ENCODE measurements around the gene KCNT1. TPM values are rescaled to one million over a fixed set of nuclear protein-coding genes. Genes with fewer than 3 reads are reported as not detected.

The KCNT1 gene
- total and polyA plus RNA-seq, 2 experiments from 2014 or later = 0.27 TPM; not detected in 1

DNA sequence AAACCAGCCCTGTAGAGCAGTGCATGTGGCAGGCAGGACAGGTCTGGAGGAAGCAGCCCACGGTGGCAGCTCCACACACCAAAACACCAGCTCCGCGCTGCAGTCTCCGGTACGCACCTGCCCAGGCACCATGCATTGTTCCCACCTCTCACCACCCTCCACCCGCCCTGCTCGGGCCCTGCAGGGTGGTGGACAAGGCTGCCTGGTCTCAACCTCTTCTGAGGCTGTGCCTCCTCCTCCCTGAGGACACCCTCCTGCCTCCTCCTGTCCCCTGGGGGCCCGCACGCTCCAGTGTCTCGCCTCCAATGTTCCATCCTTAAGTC is 96.2 kb downstream of the KCNT1 start:
- TF ChIP-seq, protein P1, sequence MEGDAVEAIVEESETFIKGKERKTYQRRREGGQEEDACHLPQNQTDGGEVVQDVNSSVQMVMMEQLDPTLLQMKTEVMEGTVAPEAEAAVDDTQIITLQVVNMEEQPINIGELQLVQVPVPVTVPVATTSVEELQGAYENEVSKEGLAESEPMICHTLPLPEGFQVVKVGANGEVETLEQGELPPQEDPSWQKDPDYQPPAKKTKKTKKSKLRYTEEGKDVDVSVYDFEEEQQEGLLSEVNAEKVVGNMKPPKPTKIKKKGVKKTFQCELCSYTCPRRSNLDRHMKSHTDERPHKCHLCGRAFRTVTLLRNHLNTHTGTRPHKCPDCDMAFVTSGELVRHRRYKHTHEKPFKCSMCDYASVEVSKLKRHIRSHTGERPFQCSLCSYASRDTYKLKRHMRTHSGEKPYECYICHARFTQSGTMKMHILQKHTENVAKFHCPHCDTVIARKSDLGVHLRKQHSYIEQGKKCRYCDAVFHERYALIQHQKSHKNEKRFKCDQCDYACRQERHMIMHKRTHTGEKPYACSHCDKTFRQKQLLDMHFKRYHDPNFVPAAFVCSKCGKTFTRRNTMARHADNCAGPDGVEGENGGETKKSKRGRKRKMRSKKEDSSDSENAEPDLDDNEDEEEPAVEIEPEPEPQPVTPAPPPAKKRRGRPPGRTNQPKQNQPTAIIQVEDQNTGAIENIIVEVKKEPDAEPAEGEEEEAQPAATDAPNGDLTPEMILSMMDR (IDR thresholded peaks at IDR 0.05; ENCODE audit: poor library complexity) = no peak
- TF ChIP-seq EZH2 (IDR thresholded peaks at IDR 0.05; ENCODE audit: borderline replicate concordance) (no peak), EZH2phosphoT487 (IDR thresholded peaks at IDR 0.05; ENCODE audit: low read depth, severe bottlenecking, unreplicated experiment) (no peak)
- no peaks in the 10 kb centered on the region for H3K79me2 ChIP-seq
- WGBS (ENCODE audit: low lambda C conversion rate, missing lambda C conversion rate) = 94% methylated on average over 10 of the region's 10 CpGs
- no peak overlapping the region for H3K4me2 ChIP-seq
- no peaks in the 10 kb centered on the region for H3K27me3 ChIP-seq
- H2AFZ ChIP-seq = no peak overlapping the region
- H3K4me1 ChIP-seq (ENCODE audit: insufficient read depth) = no peaks in the 10 kb centered on the region
- H3K9me2 ChIP-seq (replicated peaks; ENCODE audit: insufficient read depth) = no peaks in the 10 kb centered on the region
- H3K9me3 ChIP-seq (ENCODE audit: low read depth) = no peaks in the 10 kb centered on the region
- no peak overlapping the region for H3K27ac ChIP-seq
- no peaks in the 10 kb centered on the region for H4K20me1 ChIP-seq (ENCODE audit: insufficient read depth, poor library complexity, severe bottlenecking)
- H3K4me3 ChIP-seq = no peak overlapping the region
- no peaks in the 10 kb centered on the region for H3K36me3 ChIP-seq (replicated peaks; ENCODE audit: insufficient read depth, low read depth)
- DNase-seq (ENCODE audit: low spot score) = no peak

GRCh38 chr9:135799261-135799660 is 97.3 kb downstream of the KCNT1 start:
- Histone ChIP-seq H3K79me2 (no peaks in the 10 kb centered on the region), H3K36me3 (replicated peaks; ENCODE audit: insufficient read depth, low read depth) (no peaks in the 10 kb centered on the region), H3K4me1 (ENCODE audit: insufficient read depth) (no peaks in the 10 kb centered on the region), H3K9me3 (ENCODE audit: low read depth) (no peaks in the 10 kb centered on the region), H3K27me3 (no peaks in the 10 kb centered on the region), H2AFZ (no peak overlapping the region), H3K4me2 (no peak overlapping the region), H3K9me2 (replicated peaks; ENCODE audit: insufficient read depth) (no peaks in the 10 kb centered on the region), H3K27ac (no peak overlapping the region), H4K20me1 (ENCODE audit: insufficient read depth, poor library complexity, severe bottlenecking) (no peaks in the 10 kb centered on the region), H3K4me3 (no peak overlapping the region)
- no peak for TF ChIP-seq EZH2phosphoT487 (IDR thresholded peaks at IDR 0.05; ENCODE audit: low read depth, severe bottlenecking, unreplicated experiment)
- TF ChIP-seq, protein P1 (IDR thresholded peaks at IDR 0.05; ENCODE audit: poor library complexity) = no peak
- no peak for TF ChIP-seq EZH2 (IDR thresholded peaks at IDR 0.05; ENCODE audit: borderline replicate concordance)
- WGBS (ENCODE audit: low lambda C conversion rate, missing lambda C conversion rate) = 96% methylated on average over 13 of the region's 13 CpGs
- DNase-seq (ENCODE audit: low spot score) = no peak

- no peak for TF ChIP-seq EZH2phosphoT487 (IDR thresholded peaks at IDR 0.05; ENCODE audit: low read depth, severe bottlenecking, unreplicated experiment)
- TF ChIP-seq, protein P1 (IDR thresholded peaks at IDR 0.05; ENCODE audit: poor library complexity) = no peak
- no peak for TF ChIP-seq EZH2 (IDR thresholded peaks at IDR 0.05; ENCODE audit: borderline replicate concordance)
- Histone ChIP-seq H3K27me3 (no peaks in the 10 kb centered on the region), H3K9me2 (replicated peaks; ENCODE audit: insufficient read depth) (no peaks in the 10 kb centered on the region), H4K20me1 (ENCODE audit: insufficient read depth, poor library complexity, severe bottlenecking) (no peaks in the 10 kb centered on the region), H3K4me2 (no peak overlapping the region), H3K79me2 (no peaks in the 10 kb centered on the region), H3K4me1 (ENCODE audit: insufficient read depth) (no peaks in the 10 kb centered on the region), H3K9me3 (ENCODE audit: low read depth) (no peaks in the 10 kb centered on the region), H3K36me3 (replicated peaks; ENCODE audit: insufficient read depth, low read depth) (no peaks in the 10 kb centered on the region), H3K4me3 (no peak overlapping the region), H2AFZ (no peak overlapping the region), H3K27ac (no peak overlapping the region)
- no peak for DNase-seq (ENCODE audit: low spot score)
- 96% methylated on average over 6 of the region's 6 CpGs for WGBS (ENCODE audit: low lambda C conversion rate, missing lambda C conversion rate)
Observed at GRCh38 chr9:135801070-135801469, 99.1 kb downstream of the KCNT1 start.

- Histone ChIP-seq H3K9me3 (ENCODE audit: low read depth) (no peaks in the 10 kb centered on the region), H3K27me3 (no peaks in the 10 kb centered on the region), H3K79me2 (no peaks in the 10 kb centered on the region), H3K4me2 (no peak overlapping the region), H3K4me1 (ENCODE audit: insufficient read depth) (no peaks in the 10 kb centered on the region), H2AFZ (no peak overlapping the region), H3K27ac (no peak overlapping the region), H4K20me1 (ENCODE audit: insufficient read depth, poor library complexity, severe bottlenecking) (no peaks in the 10 kb centered on the region), H3K4me3 (no peak overlapping the region), H3K36me3 (replicated peaks; ENCODE audit: insufficient read depth, low read depth) (no peaks in the 10 kb centered on the region), H3K9me2 (replicated peaks; ENCODE audit: insufficient read depth) (no peaks in the 10 kb centered on the region)
- WGBS (ENCODE audit: low lambda C conversion rate, missing lambda C conversion rate) = 76% methylated on average over 17 of the region's 18 CpGs
- no peak for DNase-seq (ENCODE audit: low spot score)
- TF ChIP-seq, protein P1 (IDR thresholded peaks at IDR 0.05; ENCODE audit: poor library complexity) = no peak
- TF ChIP-seq EZH2 (IDR thresholded peaks at IDR 0.05; ENCODE audit: borderline replicate concordance) = no peak
- TF ChIP-seq EZH2phosphoT487 (IDR thresholded peaks at IDR 0.05; ENCODE audit: low read depth, severe bottlenecking, unreplicated experiment) = no peak
Observed at GRCh38 chr9:135802876-135803419, 101.0 kb downstream of the KCNT1 start.

Data from hepatocyte (in vitro differentiated cells).